ENCODE data around the gene CCDC141.
A peak's percentile ranks its signal among the peaks of the same experiment; 100 is the strongest.

Gene CCDC141

GRCh38 chr2:178871536-178871935, 178.4 kb downstream of the CCDC141 start:
- no peaks in the 10 kb centered on the region for H3K4me1 ChIP-seq (ENCODE audit: control insufficient read depth, insufficient read depth, low read length, poor library complexity, severe bottlenecking)
- H3K9me3 ChIP-seq (ENCODE audit: control insufficient read depth, low read length) = no peaks in the 10 kb centered on the region
- 83 to 100% methylated on average over 1 of the region's 1 CpG for WGBS, 2 experiments (ENCODE audit: insufficient coverage in 2 of 2)
- no peak overlapping the region for H3K4me3 ChIP-seq (ENCODE audit: extremely low read depth, insufficient read depth, low read length, poor library complexity, severe bottlenecking)
- no peak overlapping the region for H3K27ac ChIP-seq (ENCODE audit: low read depth, low read length, severe bottlenecking)
- H3K36me3 ChIP-seq (ENCODE audit: control insufficient read depth, insufficient read depth, low read length) = no peaks in the 10 kb centered on the region

- Histone ChIP-seq H3K4me3 (ENCODE audit: extremely low read depth, insufficient read depth, low read length, poor library complexity, severe bottlenecking) (no peak overlapping the region), H3K4me1 (ENCODE audit: control insufficient read depth, insufficient read depth, low read length, poor library complexity, severe bottlenecking) (no peaks in the 10 kb centered on the region), H3K27ac (ENCODE audit: low read depth, low read length, severe bottlenecking) (no peak overlapping the region), H3K36me3 (ENCODE audit: control insufficient read depth, insufficient read depth, low read length) (no peaks in the 10 kb centered on the region), H3K9me3 (ENCODE audit: control insufficient read depth, low read length) (no peaks in the 10 kb centered on the region)
- 71 to 83% methylated on average over 1 to 2 of the region's 3 CpGs for WGBS, 2 experiments (ENCODE audit: insufficient coverage in 2 of 2)
These were observed 179.2 kb downstream of the CCDC141 start for GRCh38 chr2:178870703-178871102.

GRCh38 chr2:178865999-178866398, 183.9 kb downstream of the CCDC141 start:
- Histone ChIP-seq H3K9me3 (ENCODE audit: control insufficient read depth, low read length) (no peaks in the 10 kb centered on the region), H3K4me3 (ENCODE audit: extremely low read depth, insufficient read depth, low read length, poor library complexity, severe bottlenecking) (no peak overlapping the region), H3K27ac (ENCODE audit: low read depth, low read length, severe bottlenecking) (no peak overlapping the region), H3K4me1 (ENCODE audit: control insufficient read depth, insufficient read depth, low read length, poor library complexity, severe bottlenecking) (peaks cover 12% of the 10 kb centered on the region), H3K36me3 (ENCODE audit: control insufficient read depth, insufficient read depth, low read length) (no peaks in the 10 kb centered on the region)
- WGBS, 2 experiments (ENCODE audit: insufficient coverage in 2 of 2) = no CpG with 5 or more reads among the region's 2 CpGs

GRCh38 chr2:178865146-178865936, 184.6 kb downstream of the CCDC141 start:
- peaks cover 12% of the 10 kb centered on the region for H3K4me1 ChIP-seq (ENCODE audit: control insufficient read depth, insufficient read depth, low read length, poor library complexity, severe bottlenecking)
- peak overlapping the region; percentile 19 for H3K27ac ChIP-seq (ENCODE audit: low read depth, low read length, severe bottlenecking)
- no peaks in the 10 kb centered on the region for H3K36me3 ChIP-seq (ENCODE audit: control insufficient read depth, insufficient read depth, low read length)
- H3K4me3 ChIP-seq (ENCODE audit: extremely low read depth, insufficient read depth, low read length, poor library complexity, severe bottlenecking) = no peak overlapping the region
- 91 to 100% methylated on average over 4 to 6 of the region's 7 CpGs for WGBS, 2 experiments (ENCODE audit: insufficient coverage in 2 of 2)
- no peaks in the 10 kb centered on the region for H3K9me3 ChIP-seq (ENCODE audit: control insufficient read depth, low read length)

- Histone ChIP-seq H3K4me1 (ENCODE audit: control insufficient read depth, insufficient read depth, low read length, poor library complexity, severe bottlenecking) (peaks cover 12% of the 10 kb centered on the region), H3K27ac (ENCODE audit: low read depth, low read length, severe bottlenecking) (peak overlapping the region; percentile 81), H3K36me3 (ENCODE audit: control insufficient read depth, insufficient read depth, low read length) (no peaks in the 10 kb centered on the region), H3K9me3 (ENCODE audit: control insufficient read depth, low read length) (no peaks in the 10 kb centered on the region), H3K4me3 (ENCODE audit: extremely low read depth, insufficient read depth, low read length, poor library complexity, severe bottlenecking) (no peak overlapping the region)
- 72 to 86% methylated on average over 11 to 15 of the region's 17 CpGs for WGBS, 2 experiments (ENCODE audit: insufficient coverage in 2 of 2)
These were observed 185.9 kb downstream of the CCDC141 start for GRCh38 chr2:178863856-178864620.

- peak overlapping the region; percentile 81 for H3K27ac ChIP-seq (ENCODE audit: low read depth, low read length, severe bottlenecking)
- H3K4me1 ChIP-seq (ENCODE audit: control insufficient read depth, insufficient read depth, low read length, poor library complexity, severe bottlenecking) = peaks cover 12% of the 10 kb centered on the region
- no CpG with 5 or more reads among the region's 5 CpGs for WGBS, 2 experiments (ENCODE audit: insufficient coverage in 2 of 2)
- no peak overlapping the region for H3K4me3 ChIP-seq (ENCODE audit: extremely low read depth, insufficient read depth, low read length, poor library complexity, severe bottlenecking)
- H3K36me3 ChIP-seq (ENCODE audit: control insufficient read depth, insufficient read depth, low read length) = no peaks in the 10 kb centered on the region
- H3K9me3 ChIP-seq (ENCODE audit: control insufficient read depth, low read length) = no peaks in the 10 kb centered on the region
These were observed 186.6 kb downstream of the CCDC141 start for GRCh38 chr2:178863130-178863855.

GRCh38 chr2:178860551-178860950, 189.4 kb downstream of the CCDC141 start:
- Histone ChIP-seq H3K36me3 (ENCODE audit: control insufficient read depth, insufficient read depth, low read length) (no peaks in the 10 kb centered on the region), H3K9me3 (ENCODE audit: control insufficient read depth, low read length) (no peaks in the 10 kb centered on the region), H3K4me3 (ENCODE audit: extremely low read depth, insufficient read depth, low read length, poor library complexity, severe bottlenecking) (no peak overlapping the region), H3K27ac (ENCODE audit: low read depth, low read length, severe bottlenecking) (no peak overlapping the region), H3K4me1 (ENCODE audit: control insufficient read depth, insufficient read depth, low read length, poor library complexity, severe bottlenecking) (peaks cover 12% of the 10 kb centered on the region)
- WGBS, 2 experiments (ENCODE audit: insufficient coverage in 2 of 2) = 100% methylated on average over 1 of the region's 3 CpGs; no CpG with 5 or more reads in 1 of the 2 experiments

GRCh38 chr2:178859730-178860129, 190.2 kb downstream of the CCDC141 start:
- Histone ChIP-seq H3K27ac (ENCODE audit: low read depth, low read length, severe bottlenecking) (no peak overlapping the region), H3K4me1 (ENCODE audit: control insufficient read depth, insufficient read depth, low read length, poor library complexity, severe bottlenecking) (peaks cover 12% of the 10 kb centered on the region), H3K36me3 (ENCODE audit: control insufficient read depth, insufficient read depth, low read length) (no peaks in the 10 kb centered on the region), H3K9me3 (ENCODE audit: control insufficient read depth, low read length) (no peaks in the 10 kb centered on the region), H3K4me3 (ENCODE audit: extremely low read depth, insufficient read depth, low read length, poor library complexity, severe bottlenecking) (no peak overlapping the region)
- WGBS, 2 experiments (ENCODE audit: insufficient coverage in 2 of 2) = 87 to 100% methylated on average over 1 to 2 of the region's 2 CpGs

GRCh38 chr2:178858896-178859625, 190.9 kb downstream of the CCDC141 start:
- 77 to 100% methylated on average over 2 to 3 of the region's 4 CpGs for WGBS, 2 experiments (ENCODE audit: insufficient coverage in 2 of 2)
- Histone ChIP-seq H3K9me3 (ENCODE audit: control insufficient read depth, low read length) (no peaks in the 10 kb centered on the region), H3K4me3 (ENCODE audit: extremely low read depth, insufficient read depth, low read length, poor library complexity, severe bottlenecking) (no peak overlapping the region), H3K27ac (ENCODE audit: low read depth, low read length, severe bottlenecking) (no peak overlapping the region), H3K36me3 (ENCODE audit: control insufficient read depth, insufficient read depth, low read length) (no peaks in the 10 kb centered on the region), H3K4me1 (ENCODE audit: control insufficient read depth, insufficient read depth, low read length, poor library complexity, severe bottlenecking) (peaks cover 7% of the 10 kb centered on the region)

- Histone ChIP-seq H3K36me3 (ENCODE audit: control insufficient read depth, insufficient read depth, low read length) (no peaks in the 10 kb centered on the region), H3K27ac (ENCODE audit: low read depth, low read length, severe bottlenecking) (no peak overlapping the region), H3K4me3 (ENCODE audit: extremely low read depth, insufficient read depth, low read length, poor library complexity, severe bottlenecking) (no peak overlapping the region), H3K4me1 (ENCODE audit: control insufficient read depth, insufficient read depth, low read length, poor library complexity, severe bottlenecking) (no peaks in the 10 kb centered on the region), H3K9me3 (ENCODE audit: control insufficient read depth, low read length) (no peaks in the 10 kb centered on the region)
These were observed 194.8 kb downstream of the CCDC141 start for GRCh38 chr2:178855151-178855550.

Measured in mesodermal cell (in vitro differentiated cells).